D341Med (cell line): ENCODE measurements around the gene FSD1L.

Experiments
- DNase-seq: peaks from one replicate; pipeline ENCODE4 v3.0.0; 2012; ENCODE audit warnings: low spot score

Gene FSD1L

DNA sequence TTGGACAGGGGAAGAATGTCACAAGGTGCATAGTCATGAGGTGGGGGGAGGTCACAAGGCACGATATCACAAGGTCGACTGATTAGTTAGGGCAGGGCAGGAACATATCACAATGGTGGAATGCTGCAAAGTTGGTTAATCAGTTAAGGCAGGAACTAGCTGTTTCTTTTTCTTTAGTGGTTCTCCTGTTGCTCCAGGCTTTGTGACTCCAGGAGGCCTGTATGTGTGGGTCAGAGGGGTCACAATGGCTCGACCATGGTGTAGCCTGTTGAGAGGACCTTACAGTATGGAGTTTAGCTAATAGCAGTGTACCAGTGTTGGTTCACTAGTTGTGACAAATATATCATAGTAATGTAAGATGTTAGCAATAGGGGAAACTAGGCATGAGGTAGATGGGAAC, 12.4 kb upstream of the FSD1L start:
- no peak for DNase-seq

DNA sequence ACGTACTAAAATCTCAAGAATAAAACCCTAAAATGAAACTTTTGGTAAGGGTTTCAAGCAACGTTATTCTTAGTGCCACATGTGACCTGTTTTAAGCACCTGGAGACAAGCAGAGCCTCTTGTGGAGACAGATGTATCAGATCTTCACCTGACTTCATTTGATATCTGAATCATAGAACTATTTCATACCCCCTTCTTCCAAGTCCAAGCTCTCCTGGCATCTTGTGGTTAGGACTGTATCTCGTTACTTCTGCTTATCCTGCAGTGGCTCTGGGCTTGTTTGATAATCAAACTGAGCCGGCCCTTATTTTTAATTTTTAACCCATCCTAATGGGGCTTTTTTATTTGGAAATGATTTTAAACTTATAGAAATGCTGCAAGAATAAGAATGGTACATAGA, 11.1 kb upstream of the FSD1L start:
- no peak for DNase-seq

DNA sequence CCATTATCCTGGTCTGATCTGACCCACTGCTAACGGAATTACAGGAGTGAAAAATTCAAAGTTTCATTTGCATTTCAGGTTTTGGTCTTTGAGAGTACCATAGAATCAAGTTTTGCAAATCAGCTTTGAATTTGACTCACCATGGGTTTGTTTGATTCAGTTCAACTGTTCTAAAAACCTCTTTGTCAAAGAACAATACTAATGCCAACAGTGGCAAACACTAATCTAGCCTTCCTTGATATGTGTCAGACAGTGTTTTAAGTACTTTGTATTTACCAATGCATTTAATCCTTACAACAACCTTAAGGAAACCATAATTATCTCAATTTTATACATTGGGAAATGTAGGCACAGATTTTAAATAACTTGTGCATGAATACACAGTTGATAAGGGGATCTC, 10.1 kb upstream of the FSD1L start:
- no peak for DNase-seq

DNA sequence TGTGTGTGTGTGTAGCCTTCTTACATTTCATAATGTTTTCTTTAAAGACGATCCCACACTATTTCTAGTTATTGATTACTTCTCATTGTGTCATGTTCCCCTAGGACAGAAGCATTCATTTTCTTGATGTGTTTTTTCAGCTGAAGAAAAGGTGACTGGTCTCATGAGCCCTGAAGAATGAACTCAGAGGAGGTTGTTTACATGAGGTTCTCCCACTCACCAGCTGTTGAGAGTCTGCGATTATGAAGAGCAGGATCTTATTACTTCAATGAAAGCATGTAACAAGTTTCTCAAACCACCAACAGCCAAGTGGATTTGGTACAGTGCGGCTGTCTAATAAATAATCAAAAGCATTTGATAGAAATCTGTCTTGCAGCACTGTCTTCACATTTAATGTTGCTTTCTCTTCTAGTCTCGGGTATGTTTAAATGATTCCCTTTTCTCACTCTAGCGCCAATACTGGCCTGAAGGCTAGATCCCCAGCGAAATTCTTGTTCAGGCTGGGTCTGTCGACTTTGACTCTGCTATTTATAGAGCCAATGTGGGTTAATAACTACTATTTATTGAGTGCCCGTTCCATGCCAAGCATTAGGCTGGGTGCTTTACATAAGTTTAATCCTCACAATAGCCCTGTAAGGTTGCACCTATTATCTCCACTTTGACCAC, 9.6 kb upstream of the FSD1L start:
- DNase-seq: no peak

DNA sequence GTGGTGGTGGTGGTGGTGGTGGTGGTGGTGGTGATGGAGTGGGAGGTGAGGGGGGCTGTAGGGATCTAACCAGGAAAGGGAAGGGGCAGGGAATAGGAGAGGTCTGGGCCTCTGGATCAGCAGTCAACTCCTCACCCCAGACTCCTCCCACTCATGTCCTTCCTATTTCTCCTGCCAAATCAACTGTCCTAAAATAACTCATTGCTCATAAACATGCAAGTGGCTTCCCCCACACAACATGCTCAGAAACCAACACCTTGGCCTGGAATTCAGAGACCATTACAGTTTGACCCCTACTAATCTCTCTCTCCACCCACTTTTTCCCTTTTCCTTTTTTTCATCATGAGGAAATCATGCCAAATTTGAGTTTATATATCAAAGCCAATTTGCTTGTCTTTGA, 8.4 kb upstream of the FSD1L start:
- DNase-seq: no peak

DNA sequence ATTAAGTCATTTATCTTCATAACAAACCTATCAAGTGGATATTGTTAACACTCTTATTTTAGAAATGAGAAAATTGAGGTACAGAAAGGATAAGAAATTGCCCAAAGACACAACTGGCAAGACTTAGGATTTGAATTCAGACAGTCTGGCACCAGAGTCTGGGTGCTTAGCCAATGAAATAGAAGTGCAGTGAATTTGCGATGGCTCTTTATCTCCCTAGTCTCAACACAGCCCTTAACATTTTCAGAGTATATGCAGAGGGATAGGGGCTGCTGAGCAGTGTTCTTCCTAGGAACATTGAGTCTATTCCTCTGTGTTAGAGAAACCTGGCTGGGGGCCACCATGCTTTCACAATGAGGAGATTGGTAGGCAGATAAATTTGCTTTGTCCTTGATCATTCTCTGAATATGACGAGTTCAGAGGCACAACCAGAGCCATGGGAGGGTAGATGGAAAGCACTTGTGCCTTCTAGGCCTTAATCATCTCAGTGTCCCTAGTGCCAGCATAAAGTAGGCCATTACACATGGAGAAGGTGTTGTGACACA, 6.1 kb upstream of the FSD1L start:
- DNase-seq: no peak

DNA sequence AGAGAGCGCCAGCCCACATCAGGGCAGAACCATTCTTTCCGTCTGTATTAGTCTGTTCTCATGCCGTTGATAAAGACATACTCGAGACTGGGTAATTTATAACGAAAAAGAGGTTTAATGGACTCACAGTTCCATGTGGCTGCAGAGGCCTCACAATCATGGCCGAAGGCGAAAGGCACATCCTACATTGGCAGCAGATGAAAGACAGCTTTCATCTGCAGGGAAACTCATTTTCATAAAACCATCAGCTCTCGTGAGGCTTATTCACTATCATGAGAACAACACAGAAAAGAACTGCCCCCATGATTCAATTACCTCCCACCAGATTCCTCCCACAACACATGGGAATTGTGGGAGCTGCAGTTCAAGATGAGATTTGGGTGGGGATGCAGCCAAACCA, 4.7 kb upstream of the FSD1L start:
- DNase-seq: no peak

DNA sequence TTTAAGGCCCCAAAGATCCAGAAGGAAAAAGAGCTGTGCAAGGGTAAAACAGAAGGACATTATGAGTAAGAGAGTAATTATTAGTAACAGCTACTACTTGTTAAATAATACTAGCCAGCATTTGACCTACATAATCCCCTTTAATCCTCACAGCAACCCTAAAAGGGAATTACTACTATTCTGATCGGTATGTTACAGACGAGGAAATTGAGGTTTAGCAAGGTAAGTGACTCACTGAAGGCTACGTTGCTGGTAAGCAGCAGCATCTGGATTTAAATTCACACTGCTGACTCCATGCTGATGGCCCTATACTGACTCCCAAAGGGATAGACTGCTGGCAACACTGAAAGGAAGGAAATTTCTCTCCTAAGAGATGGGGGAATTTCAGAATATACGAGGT, 3.7 kb upstream of the FSD1L start:
- DNase-seq: no peak

DNA sequence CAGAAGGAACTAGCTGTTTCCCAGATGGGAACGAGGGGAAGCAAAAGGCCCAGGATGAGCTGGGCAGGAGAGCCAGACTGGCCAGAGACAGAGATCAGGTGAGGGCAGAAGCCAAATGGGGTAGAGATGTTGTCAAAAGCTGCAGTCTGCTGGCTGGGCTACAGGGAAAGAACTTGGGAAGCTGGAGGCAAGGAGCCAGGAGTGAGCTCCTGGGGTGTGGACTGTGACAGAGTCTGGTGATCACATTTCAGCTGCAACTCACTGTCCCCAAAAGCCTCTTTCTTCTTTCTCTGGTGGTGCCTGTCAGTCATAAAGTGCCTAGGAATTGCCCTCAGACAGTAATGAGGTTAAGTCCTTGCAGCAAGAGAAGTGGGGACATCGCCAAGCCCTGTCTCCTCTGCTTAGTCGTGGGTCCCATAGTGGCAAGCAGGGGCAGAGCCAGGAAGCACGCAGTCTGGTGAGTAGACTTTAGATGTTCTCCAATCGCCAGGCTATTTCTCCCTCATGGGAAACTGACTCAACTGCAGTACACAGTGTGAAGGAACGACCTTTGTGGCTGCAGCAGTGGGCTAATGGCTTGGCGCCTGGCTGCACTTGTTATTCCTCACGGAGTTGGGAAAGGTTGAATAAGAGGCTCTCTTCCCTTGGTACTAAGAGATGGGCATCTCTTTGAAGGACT, 2.5 kb upstream of the FSD1L start:
- no peak for DNase-seq

DNA sequence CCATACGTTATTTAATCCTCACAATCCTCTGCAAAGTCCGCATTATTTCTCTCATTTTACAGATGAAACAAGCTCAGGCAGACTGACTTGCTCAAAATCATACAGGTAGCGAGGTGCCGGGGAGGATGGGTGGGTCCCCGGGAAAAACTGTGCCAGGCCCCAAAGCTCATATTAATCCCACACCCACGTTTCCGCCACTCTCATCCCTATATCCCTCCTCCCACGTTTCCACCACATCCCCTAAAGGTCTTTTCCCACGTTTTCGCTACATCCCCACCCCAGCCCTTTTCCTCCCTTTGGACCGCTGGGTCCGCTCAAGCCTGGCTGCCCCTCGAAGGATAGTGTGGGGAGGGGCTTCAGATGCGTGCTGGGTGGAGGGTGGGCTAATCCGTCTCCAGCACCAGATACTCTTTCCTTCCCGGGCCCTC, 434 bp upstream of the FSD1L start:
- no peak for DNase-seq

DNA sequence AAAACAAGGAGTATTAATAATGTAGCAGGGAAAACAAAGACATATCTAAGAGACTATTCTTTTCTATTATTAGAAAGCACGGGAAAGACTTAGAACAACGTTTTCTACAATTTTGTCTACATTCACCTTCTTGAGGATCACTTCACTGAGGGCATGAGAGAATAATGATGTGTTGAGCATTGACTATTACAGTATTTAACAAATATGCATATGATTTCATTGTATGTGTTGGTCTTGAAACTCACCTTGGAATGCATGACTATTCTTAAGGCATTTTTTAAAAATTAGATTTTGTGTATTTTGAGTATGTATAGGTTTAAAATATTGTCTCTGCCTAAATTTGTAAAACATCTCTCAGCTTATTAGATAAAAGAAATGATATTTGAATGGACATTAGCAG, 1.2 kb downstream of the FSD1L start:
- no peak for DNase-seq

DNA sequence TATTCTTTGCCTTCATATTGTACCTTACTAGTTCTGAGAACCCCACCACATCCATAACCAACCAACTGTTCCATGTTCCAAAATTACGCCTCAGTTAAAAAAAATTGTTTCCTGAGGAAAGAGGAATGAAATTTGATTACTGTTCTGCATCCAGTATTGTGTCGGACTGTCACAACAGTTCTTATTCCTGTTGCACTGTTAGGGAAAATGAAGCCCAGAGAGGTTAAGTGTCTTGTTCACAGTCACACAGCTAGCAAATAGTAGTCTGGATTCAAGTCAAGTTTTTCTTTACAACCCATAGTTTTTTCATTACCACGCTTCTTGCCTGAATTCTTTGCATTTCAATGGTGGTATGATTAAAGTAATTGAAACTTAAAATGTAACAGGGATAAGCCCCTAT, 4.4 kb downstream of the FSD1L start:
- no peak for DNase-seq

DNA sequence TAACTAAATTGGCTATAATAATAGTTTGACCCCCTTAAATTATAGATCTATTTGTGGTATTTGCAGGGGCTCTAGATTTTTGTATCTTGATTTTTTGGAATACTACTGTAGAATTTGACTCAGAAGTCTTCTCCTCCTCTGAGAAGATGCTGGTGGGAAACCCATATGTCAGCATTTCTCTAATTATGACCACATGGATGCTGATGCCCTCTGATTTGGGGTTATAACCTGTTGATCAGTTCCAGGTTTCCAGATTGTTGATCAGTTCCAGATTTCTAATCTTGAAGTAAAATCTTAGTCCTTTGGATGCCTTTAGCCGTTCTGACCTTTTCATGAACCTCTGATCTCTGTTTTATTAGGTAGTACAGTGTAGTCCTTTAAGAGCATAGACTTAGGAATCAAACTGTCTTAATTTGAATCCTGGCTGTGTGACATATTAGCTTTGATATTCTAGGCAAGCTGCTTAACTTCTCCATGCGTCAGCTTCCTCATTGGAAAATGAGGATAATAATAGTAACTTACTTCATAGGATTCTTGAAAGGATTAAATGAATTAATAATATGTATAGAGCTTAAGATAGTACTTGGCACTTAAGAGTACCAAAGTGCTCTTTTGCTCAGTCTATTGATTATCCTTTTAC, 8.1 kb downstream of the FSD1L start:
- DNase-seq: no peak

DNA sequence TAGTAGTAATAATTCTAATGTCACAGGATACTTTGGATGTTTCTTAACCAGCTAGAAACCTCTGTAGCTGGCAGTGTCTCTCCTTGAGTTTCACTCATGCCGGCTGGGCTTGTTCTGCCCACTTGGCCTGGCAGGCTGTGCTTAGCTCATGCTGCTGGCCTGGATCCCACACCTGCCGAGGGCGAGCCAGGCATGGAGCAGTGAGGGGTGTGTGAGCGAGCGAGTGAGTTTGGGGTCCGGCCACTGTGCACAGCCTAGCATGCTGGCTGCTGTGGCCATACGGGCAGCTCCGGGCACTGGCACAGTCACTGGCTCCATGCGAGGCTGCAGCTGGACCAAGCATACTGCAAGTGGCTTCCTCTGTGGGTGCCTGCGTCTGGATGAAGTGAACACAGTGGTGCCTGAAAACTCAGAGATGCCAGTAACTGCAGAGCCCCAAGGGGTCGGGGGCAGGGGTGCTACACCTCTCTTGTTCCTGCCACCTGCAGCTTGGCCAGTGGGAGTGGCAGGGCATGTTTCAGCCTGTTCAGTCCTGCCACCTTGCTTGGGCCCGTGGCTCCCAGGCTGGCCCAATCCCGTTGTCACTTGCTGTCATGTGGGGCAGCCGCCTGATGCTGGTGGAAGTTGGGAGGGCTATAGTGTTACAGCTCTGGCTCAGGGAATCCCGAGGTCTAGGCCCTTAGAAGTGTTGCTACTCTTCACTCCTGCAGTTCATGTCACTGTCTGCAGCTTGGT, 9.9 kb downstream of the FSD1L start:
- no peak for DNase-seq

DNA sequence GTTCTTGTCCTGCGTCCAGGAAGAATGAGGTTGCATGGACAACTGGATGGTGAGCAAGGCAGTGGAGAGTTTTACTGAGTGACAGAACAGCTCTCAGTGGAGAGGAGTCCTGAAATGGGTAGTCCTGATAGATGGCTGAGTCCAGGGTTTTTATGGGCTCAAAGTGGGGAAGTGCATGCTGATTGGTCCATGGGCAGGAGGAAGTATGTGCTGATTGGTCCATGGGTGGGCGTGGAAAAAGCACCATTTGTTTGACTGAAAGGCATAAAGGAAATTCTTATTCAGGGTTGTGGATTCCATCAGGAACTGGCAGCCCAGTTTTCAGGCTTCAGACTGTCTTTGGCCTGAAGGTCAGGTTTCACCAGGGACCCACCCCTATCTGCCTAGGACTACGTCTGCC, 10.6 kb downstream of the FSD1L start:
- DNase-seq: no peak

DNA sequence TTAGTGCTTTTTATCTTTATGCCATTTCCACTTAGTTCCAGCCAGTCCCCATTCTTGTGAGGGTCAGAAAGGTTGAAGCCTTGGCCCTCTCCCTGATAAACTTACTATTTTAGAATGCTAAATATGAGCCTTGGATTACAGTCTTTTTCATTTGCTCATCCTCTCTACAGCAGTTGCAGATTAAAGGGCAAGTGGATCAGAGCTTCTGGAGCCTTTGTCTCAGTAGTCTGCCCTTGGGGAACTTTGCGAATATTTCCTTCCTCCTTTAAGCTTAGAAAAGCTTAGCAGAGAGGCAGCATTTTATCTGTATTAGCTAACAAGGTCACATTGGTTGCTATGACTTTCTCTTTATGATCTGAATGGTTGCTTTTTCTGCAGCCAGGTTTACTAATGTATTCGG, 11.5 kb downstream of the FSD1L start:
- no peak for DNase-seq

DNA sequence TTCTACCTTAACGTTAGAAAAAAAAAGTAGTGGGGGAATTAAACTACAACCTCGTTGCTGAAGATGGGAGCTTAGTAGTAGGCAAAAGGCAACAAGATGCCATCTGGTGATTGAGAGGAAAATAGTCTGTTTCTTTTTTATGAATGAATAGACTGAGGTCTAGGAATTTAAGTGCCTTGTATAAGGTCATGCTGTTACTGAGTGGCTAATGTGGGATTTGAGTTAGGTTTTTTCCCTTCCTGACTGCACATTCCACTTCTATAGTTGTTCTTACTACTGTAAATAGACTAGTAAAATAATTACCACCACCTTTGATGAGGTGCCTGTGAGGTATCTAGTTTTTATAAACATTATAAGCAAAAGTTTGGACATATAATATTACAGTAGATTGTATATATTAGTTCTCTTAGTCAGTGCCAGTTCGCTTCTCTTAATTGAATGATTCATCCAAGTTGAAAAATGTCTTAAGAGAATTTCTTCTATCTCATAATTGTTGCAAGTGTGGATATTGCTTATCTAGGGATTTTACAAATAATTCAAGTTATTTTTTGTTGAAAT, 19.1 kb downstream of the FSD1L start:
- DNase-seq: no peak

DNA sequence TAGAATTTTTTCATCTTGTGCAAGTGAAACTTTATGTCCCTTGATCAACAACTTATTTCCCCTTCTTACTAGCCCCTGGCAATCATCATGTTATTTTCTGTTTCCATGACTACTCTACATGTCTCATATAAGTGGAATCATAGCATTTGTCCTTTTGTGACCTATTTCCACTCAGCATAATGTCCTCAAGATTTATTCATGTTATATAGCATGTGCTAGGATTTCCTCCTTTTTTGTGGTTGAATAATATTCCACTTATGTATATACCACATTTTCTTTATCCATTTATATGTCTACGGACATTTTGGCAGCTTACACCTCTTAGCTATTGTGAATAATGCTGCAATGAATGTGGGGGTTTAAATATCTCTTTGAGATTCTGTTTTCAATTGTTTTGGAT, 21.0 kb downstream of the FSD1L start:
- no peak for DNase-seq

DNA sequence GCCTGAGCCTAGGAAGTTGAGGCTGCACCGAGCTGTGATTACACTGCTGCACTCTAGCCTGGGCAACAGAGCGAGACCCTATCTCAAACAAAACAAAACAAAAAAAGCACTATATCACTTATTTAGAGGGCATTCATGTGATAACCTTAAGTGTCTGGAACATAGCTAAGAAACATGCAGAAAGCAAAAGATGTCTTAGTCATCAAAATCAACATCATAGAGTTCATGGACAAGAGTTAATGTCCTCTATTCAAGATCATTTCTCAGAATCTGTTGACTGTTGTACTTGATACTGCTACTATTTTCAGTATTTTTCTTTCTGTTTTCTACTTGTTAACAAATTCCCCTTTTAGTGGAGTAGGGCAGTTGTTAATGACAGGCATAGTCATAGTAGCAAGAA, 25.4 kb downstream of the FSD1L start:
- no peak for DNase-seq

DNA sequence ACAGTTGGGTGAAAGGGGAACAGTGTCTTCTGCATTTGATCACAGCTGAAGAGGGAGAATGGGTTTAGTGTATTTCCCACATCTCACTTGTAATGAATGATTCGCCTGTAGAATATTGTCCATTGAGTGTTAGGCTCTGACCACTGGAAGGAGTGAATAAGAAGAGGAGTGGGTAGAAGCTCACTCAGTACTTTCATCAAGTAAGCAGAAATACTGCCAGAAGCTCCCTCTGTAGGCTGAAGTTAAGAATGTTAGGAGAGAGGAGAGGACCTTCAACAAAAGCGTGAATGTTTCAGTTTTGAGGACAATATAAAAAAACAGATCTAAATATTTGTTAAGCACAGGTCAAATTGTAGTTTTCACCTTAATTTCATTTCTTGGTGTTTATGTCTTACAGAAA, 27.5 kb downstream of the FSD1L start:
- DNase-seq: peak; percentile 28

DNA sequence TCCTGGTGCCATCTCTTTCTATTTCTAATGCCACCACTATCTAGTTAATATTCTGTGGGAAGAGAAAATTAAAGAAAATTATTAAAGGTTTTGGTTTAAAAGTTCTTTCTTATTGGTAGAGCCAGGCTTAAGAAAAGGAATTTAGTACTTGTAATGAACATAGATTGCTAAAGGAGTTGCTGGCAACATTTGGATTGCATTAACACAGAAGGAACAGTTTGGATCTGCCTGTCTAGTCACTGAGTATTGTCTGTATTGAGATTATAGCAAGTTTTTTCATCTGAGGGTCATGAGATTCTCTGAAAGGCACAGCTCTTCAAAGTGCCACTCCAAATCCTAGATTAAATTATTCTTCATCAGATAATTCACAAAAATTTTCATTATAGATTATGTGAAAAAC, 32.0 kb downstream of the FSD1L start:
- DNase-seq: no peak

DNA sequence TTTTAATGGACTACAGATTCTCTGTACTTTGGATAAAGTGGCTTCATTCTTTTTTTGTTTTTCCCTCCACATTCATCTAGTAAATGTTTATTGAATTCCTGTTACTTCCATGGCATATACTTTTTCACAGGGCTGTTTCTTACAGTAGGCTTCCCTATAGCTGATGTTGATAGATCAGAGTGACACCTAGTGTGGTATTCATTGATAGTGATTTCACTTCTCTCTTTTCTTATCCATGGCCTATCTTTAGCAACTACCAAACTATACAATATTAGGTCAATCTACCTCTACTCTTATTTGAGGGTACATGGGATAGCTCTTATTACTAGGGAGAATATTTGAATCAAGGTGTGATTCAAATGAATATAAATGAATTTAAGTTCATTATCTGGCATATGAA, 35.8 kb downstream of the FSD1L start:
- no peak for DNase-seq
